Activated CD4-positive, CD25-positive, alpha-beta regulatory T cell treated with anti-CD3 and anti-CD28 coated beads, Interleukin-2, amount 50 U/mL, for 24 hours (primary cell): ENCODE measurements around the gene EML1.

Experiments used
- ATAC-seq, 2 donors: fragments of 150-1000 bp; cut with Tn5 transposase; one replicate each; pipeline ENCODE4 v1.10.0; 2021; ENCODE audit warnings: mild to moderate bottlenecking in 1 of 2, moderate library complexity in 1 of 2

EML1 gene

DNA sequence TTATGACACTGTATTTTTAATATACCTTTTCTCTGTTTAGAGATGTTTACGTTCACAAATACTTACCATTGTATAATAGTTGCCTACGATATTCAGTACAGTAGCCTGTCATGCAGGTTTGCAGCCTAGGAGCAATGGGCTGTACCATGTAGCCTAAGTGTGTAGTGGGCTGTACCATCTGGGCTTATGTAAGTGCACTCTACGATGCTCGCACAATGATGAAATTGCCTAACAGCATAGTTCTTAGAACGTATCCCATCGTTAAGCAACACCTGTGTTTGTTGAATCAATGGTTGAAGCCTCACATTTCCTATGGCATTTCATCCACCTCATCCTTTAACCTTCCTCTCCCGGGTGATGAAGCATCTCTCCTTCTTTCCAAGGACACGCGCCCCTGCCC, 12.5 kb upstream of the EML1 start:
- ATAC-seq: no peak

DNA sequence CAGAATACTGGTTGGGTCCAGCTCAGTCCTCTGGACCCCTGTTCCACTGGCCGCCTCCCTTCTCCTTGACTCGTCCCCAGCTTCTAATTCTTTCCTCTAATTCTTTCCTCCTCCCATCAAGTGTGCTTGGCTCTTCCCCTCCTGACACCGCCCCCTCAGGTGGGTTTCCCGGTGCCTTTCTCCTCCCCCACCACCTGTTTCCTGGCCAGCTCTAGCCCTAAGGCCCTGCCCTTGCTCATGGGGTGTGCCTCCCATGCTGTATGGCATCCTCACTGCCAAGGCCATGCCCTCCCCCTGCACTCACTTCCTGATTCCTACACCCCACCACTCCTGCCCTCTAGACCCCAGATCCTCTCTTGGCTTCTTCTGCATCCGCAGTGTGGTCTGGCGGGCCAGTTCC, 12.1 kb upstream of the EML1 start:
- no peak for ATAC-seq

DNA sequence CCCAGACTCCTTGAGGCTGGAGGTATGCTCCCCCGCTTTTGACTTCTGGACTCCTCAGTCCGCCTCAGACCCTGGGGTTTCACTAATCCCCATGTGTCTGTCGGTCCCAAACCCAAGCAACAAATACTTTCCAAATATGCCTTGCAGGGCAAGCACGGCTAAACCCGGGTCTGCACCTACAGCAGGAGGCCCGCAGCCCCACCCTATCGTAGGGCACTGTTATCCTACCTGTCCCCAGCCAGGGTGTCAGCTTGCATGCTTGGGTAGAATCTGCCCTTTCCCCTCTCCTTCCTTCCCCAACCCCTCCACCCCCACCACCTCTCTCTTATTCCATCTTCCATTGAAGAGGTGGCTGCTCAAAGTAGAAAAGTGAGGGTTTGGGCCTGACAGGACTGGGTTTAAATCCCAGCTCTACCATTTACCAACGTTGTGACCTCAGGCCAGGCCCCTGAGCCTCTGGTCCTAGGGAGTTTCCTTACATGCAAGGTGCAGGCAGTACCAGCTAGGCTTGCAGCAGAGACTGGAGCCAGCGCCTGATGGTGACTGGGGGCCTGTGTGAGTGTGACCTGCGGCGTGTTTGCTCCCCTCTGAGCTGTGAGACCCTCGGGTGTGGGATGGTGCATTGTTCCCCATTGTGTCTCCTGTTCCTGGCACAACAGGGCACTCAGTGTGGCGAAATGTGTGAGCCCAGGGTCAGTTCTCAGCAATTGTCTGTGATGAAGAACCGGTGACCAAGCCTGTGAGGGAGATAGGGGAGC, 11.2 kb upstream of the EML1 start:
- no peak for ATAC-seq

DNA sequence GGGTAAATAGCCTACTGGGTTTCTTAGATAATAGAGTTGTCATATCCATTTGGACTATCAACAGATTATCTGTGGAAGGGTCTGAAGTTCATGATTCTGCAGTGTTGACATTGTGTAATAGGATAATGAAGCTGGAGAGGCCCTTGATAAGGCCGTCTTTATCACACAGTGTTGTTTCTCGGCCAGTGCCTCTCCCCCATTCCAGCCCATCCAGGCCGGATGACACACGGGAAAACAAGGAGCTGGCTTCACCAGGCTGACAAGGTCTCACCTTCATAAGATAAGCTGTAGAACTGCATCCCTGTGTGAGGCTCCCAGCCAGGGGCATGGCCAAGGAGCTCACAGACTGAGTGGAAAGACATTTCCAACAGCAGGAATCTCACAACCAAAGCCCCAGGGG, 8.7 kb upstream of the EML1 start:
- no peak for ATAC-seq

DNA sequence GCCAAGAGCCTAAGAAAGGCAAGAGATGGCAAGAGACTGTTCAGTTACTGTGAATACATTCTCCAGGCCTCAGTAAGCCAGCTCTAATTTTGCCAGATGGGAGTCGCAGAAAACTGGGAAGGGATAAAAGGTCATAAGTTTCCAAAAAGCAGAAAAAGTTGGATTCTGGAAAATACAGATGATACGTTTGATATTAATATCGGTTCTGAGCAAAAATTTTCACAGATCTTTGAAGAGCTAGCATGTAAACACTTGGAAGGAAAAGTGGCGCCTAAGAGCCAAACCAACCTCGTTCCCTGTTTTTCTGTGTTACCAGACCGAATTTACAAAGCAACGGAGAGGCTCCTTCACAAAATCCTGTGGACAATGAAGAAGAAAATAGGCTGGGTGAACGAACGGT, 7.8 kb upstream of the EML1 start:
- ATAC-seq: no peak

DNA sequence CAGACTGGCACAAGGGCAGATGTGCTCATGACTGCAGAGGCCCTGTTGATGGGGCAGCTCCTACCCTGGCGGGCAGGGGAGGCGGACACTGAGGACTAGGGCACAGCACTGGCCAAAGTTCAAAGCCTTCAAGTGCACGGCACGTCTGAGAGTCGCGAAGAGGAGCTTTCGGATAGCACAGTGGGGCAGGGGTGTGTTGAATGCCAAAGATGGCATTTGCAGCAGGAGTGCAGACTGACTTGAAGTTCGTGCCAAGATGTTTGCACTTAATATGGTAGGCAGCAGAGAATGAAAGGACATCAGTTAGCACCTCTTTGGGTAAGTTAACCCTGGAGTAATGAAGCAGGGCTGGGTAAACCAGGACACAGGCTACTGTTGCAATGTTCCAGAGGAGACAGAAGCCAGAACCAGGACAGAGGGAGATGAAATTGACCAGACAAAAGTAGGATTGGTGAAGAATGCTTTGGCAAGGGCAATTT, 6.7 kb upstream of the EML1 start:
- ATAC-seq: no peak

DNA sequence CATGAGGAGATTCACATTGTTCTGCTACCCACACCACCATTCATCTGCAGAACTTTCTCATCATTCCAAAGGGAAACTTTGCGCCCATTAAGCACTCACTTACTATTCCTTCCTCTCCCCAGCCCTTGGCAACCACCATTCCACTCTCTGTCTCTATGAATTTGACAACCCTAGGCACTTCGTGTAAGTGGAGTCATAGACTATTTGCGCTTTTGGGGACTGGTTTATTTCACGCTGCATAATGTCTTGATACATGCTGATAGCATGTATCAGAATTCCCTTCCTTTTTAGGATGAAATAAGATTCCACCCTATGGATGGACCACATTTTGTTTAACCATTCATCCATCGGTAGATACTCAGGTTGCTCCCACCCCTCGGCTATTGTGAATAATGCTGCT, 4.5 kb upstream of the EML1 start:
- no peak for ATAC-seq

DNA sequence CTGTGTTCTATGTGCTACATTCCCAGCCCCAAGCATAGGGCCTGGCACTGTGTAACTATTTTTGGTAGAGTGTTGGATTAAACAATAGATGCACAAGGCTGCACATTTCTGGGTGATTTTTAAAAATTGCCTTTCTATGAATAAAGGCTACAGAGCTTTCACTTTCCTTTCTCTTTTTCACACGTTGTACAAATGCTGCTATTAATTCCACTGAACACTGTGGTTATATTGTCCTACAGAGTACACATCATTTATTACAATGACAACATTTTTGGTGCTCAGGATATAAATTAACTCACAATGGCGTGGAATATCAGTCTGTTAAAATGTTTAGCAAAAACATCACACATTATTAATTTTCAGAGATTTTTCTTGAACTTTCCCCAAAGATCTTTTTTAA, 3.6 kb upstream of the EML1 start:
- no peak for ATAC-seq

DNA sequence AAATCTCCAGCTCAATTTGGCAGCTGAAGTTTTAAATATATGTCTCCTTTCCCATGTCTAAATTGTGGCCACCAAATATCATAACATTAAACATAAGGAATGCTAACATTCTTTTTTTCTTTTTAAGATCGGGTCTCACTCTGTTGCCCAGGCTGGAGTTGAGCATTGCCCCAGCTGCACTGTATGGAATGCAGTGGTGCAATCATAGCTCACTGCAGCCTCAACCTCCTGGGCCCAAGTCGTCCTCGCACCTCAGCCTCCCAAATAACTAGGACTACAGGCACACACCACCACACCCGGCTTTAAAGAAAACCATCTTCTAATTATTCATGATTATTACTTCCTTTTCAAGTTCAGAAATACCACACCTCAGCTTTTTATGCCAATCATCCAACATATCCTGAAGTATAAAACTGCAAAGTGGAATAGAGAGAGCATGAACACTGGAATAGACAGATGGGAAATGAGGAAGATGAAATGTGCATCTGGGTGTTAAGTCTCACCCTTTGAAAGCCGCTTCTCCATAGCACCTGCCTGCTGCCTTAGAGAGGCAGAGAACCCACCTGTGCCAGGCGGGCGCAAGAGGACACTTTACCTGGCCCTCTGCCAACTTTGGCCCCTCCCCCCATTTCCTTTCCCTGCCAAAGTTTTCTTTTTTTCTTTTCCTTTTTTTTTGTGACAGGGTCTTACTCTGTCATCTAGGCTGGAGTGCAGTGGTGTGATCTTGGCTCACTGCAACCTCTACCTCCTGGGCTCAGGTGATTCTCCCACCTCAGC, 2.8 kb upstream of the EML1 start:
- no peak for ATAC-seq

DNA sequence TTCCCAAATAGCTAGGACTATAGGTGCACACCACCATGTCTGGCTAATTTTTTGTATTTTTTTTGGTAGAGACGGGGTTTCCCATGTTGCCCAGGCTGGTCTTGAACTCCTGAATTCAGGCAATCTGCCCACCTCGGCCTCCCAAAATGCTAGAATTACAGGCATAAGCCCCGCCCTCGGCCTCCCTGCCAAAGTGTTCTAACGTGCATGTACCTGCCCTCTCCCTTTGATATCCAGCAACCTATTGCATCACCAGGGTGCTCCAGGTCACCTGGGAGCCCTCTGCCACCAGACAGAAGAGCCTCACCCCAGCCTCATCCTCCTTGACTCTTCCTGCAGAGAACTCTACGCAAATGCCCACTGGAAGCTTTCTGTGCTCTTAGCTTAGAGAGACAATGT, 2.2 kb upstream of the EML1 start:
- ATAC-seq: no peak

DNA sequence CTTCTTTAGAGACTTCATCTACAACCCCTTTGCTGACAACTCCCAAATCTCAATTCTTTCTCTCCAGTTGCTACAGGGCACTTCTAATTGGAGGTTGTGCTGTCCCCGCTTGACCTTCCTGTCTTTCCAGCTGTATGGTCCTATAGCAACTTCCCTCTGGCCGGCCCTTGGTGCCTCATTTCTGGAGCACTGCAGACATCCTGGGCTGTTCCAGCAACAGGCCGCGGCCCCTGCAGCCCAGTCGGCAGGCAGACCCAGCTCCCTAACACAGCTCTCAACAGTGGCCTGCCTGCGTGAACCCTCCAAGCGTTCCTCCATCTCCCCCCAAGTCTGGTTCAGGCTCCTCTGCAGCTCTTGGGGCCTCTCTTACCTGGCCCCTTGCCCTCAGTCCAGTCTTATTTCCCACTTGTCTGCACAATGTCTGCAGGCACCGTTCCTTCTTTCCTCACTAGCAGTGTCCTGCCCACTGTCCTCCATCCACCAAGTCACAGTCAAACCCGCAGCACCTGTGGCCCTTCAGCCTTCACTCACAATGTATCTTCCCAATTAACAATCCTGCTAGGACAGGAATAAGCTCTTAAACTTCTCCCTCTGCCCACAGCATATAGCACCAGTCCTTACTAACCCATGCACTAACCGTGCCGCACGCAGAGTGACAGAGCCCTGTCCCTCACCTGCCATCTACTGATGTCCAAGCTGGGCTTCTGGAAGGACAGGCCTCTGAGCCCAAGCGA, 1.6 kb upstream of the EML1 start:
- ATAC-seq: no peak

DNA sequence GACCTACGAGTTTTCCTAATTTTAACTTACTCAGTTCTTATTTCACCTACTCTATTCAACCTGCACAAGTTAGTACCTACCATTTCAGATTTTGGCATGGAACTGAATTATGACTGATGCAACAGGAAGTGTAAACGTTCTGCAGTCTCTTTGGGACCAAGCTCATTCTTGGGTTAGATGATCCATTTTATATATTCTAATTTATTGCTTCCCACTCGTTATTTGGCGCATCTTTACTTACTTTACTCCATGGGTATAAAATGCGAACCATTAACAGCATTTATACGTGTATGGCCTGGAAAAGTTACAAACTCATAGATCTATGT, 1.0 kb upstream of the EML1 start:
- no peak for ATAC-seq

DNA sequence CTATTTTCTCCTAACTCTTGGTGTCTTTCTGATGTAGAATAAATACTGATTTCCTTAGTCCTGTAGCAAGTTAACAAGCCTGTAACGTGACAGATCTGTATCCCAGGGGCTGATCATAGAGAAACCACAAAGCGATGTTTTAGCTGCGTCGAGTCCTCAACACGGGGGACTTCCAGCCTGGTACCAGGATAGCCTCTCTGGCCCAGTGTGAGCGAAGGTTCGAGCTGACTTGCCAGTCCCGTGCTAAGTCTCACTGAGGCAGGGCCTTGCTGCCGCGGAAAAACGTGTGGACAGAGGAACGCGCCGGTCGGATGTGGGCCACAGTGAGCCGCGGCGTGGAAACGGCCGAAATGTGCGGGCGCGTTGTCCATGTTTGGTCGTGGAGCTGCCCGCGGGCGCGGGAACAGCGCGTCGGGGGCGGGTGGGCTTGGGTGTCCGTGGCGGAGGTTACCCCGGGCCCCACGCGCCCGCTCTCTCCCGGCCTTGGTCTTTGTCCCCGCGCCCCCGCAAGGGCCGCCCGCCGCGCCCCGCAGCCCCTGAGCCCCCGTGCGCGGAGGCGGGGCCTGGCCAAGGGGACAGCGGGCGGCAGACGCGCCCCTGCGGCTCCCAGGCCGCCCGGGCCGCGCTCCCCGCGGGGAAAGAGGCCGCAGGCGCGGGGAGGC, 531 bp upstream of the EML1 start:
- no peak for ATAC-seq

DNA sequence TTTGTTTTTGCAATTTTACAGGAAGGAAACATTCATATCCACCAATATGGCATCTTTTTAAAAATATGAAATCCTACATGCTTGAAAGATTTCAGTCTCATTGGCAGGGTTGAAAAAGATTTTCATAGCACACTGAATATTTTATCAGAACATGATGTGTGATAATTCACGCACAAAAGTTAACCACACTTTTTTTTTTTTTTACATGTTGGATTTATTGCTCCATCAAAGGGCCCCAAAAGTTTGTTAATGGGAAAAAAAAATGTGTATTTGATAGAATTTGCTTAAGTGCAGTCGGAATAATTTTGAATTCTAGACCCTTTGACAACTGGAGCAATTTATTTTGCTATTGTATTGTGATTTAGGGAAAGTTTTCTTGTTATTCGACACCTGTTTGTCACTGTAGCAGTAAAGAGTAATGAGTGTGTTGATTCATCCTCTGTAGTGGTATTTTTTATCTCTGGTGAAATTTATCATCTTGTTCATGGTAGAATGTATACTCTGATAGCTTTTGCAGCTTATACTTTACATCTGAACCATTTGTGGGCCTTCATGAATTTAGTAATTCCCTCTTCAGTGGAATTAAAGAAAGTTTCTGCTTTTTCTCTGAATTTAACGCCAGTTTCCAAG, 1.1 kb downstream of the EML1 start:
- ATAC-seq: no peak

DNA sequence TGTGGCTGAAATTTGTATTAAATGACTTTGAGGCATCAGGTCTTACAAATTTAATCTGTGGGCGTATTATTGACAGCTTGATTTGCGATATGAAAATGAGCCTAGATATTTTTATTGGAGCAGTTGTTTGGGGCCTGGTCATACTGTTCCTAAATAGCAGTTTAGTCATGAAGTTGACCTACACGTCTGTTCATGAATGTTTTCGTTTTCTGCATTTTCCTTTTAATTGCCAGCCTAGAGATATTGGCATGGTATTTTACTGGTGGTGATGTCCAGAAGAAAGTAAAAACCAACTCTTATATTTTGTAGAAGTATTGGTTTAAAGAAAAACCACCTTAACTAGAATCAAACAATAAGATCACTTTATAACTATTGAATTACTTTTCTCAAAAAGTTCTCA, 1.8 kb downstream of the EML1 start:
- ATAC-seq: no peak

DNA sequence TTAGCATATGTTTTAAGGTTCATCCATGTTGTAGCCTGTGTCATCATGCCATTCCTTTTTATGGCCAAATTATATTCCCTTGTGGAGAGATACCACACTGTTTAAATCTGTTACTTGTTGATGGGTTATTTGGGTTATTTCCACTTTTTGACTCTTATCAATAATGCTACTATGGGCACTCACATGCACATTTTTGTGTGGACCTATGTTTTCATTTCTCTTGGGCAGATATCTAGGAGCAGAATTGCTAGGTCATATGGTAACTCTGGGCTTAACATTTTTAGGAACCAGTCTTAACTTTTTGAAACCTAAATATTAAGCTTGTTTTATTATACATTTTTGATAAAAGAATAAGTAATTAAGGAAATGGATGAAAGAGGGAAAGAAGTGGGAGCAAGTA, 4.0 kb downstream of the EML1 start:
- no peak for ATAC-seq

DNA sequence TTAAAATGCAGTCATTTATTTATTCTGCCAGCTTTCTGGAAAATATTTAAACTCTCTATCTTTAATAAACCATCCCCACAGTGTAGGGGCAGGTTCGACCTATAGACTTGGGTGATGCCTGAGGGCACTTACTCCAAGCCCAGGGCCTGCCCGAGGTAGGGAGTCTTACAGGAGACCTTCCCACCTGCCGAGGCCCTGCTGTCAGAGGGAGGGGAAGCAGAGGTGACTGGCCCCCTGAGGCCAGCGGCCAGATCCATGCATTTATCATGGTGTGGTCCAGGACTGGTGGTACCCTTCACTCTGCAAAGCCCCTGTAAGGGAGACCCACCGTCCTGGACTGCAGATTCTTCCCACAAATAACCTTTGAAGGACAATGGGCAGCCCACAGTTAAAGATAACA, 7.6 kb downstream of the EML1 start:
- no peak for ATAC-seq

DNA sequence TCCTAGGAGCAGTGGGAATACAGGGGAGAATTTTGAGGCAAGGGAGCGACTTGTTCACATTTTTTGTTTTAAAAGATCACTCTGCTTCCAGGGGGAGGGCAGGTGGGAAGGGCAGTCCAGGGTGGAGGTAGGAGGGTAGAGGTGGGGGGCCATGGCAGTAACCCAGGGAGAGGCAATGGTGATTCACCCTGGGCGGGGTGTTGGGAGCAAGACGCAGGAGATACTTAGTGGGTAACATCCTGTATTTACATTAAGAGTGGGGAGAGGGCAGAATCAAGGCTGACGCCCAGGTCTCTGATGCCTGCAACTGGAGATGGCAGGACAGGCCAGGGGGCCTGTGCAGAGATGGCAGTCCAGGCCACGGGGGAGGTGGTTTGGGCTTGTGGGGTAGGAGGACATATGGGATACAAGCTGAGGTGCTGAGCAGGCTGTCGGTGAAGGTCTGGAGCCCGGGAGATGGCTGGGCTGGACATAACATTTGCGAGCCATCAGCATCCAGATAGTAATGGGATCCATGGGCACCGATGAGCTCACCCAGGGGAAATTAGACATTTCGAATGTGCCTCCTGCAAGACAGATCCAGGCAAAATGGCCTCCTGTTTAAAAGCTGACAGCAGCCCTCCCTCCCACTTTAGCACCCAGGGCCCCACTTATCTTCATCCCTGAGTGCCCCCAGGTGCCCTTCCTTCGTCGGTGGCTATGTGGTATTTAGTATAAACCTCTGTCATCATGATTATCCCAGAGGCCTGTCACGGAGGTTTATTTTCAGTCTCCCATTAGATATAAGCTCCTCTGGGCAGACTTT, 9.3 kb downstream of the EML1 start:
- ATAC-seq: no peak

DNA sequence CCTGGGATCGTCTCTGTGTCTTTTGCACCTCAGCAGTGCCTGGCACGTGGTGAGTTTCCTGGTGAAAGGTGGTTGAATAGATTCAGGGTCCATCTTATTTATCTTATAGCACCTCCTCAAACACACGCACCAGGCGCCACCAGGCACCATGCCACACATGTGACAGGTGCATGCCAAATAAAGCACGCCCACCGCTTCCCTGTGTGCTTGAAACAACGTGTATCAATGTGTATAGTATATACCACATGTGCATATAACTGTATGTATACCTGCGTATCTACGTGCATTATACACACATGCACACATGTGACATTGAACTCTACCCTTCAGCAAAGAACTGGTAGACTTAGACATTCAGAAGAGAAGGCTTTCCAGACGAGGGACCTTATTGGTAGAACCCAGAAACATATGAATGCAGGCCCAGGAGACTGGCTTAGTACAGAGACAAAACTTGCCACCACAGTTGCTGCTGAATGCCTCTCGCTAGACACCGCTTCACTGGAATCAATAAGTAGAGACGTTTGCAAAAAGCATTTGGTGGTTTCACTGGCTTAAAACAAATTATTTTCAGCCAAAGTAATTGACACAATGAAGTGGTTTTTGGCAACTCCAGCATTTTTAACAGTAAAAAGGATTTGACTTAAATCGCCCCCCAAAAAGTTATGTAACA, 10.0 kb downstream of the EML1 start:
- no peak for ATAC-seq

DNA sequence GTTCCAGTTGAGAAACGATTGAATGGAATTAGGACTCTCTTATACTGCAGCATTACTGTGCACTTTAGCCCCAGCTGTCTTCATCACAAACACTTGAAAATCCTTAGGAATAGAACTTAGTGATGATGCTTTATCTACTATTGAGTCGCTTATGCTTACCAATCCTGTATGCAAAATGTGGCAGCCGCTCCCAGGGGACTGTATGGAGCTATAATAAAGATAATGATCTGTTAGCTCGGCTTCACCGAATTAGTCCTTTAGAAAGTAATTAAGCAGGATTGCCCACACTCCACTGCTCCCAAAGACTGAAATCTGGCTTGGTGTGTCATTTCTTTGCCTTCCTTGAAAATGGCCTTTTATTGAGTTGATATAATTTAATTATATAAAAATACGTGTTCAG, 10.6 kb downstream of the EML1 start:
- ATAC-seq: no peak

DNA sequence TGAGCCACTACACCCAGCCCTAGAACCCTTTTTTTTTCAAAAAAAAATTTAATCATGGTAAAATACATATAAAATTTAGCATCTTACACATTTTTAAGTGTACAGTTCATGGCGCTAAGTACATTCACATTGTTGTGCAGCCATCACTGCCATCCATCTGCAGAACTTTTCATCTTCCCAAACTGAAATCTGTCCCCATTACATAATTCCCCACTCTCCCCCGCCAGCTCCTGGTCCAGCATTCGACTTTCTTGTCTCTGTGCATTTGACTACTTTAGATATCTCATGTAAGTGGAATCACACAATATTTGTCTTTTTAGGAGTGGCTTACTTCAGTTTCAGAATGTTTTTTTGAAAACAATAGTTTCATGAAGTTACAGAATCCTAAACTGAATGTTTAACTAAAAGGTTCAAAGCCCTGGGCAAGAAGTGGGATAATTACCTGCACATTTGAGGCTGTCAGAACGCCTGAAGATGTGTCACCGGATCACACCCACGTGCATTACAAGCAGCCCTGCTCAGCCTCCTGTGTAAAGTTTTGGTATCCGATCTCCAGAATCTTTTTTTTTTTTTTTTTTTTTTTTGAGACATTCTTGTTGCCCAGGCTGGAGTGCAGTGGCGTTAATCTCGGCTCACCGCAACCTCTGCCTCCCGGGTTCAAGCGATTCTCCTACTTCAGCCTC, 12.7 kb downstream of the EML1 start:
- no peak for ATAC-seq
